ENCODE measurements around the gene SPRYD3.
A peak's percentile ranks its signal among the peaks of the same experiment; 100 is the strongest.

SPRYD3 gene

GRCh38 chr12:53053218-53054111 lies 25.7 kb downstream of the SPRYD3 start:
- H3K27ac ChIP-seq (ENCODE audit: extremely low read depth, low read depth, low read length): peak overlapping the region; percentile 26; the same call in 1 of the 2 replicates
- POLR2A ChIA-PET: interaction anchor here (0.7 to 2.1 kb wide), 13 partner anchors 7 to 268 kb away, joined by 3 to 18 read pairs (median 4); partner anchors contain the start of genes AAAS, EIF4B, KRT8 and SPRYD3
- peaks cover 32% of the 10 kb centered on the region for H3K4me1 ChIP-seq (ENCODE audit: control insufficient read depth, insufficient read depth, low read length)
- CTCF ChIA-PET: interaction anchor here (0.6 to 4.7 kb wide), 20 partner anchors 8 to 1199 kb away, joined by 3 to 59 read pairs (median 5); partner anchors contain the start of genes EIF4B, IGFBP6 and SOAT2
- peak overlapping the region; percentile 73 for H3K4me3 ChIP-seq (ENCODE audit: low read depth, low read length)
- no peaks in the 10 kb centered on the region for H3K9me3 ChIP-seq (ENCODE audit: control insufficient read depth, insufficient read depth, low read depth, low read length)
- peaks cover 0 to 11% of the 10 kb centered on the region in 2 experiments; a peak in 1 of 3 replicates for H3K36me3 ChIP-seq (ENCODE audit: control insufficient read depth in 2 of 2, insufficient read depth in 1 of 2, low read length in 2 of 2)
- TF ChIP-seq GLIS1 (tag by site-specific recombination; IDR thresholded peaks at IDR 0.05) (peak; percentile 37), ZEB2 (tag by site-specific recombination; IDR thresholded peaks at IDR 0.05) (0 out of 2 replicates have a peak, but pooled peaks have one; percentile 68), PRDM10 (tag by site-specific recombination; IDR thresholded peaks at IDR 0.05) (0 out of 2 replicates have a peak, but pooled peaks have one; percentile 9), CTCF (tag by site-specific recombination; IDR thresholded peaks at IDR 0.05) (peak; percentile 71), ZNF747 (tag by site-specific recombination; IDR thresholded peaks at IDR 0.05) (no peak), ZNF449 (tag by site-specific recombination; IDR thresholded peaks at IDR 0.05) (no peak), YY2 (tag by site-specific recombination; IDR thresholded peaks at IDR 0.05) (no peak), ZNF350 (tag by site-specific recombination; IDR thresholded peaks at IDR 0.05) (no peak), ZNF571 (tag by site-specific recombination; IDR thresholded peaks at IDR 0.05) (no peak), EGR2 (tag by site-specific recombination; IDR thresholded peaks at IDR 0.05; ENCODE audit: low read depth) (no peak), ZXDB (tag by site-specific recombination; IDR thresholded peaks at IDR 0.05) (peak; percentile 39), ZBTB17 (tag by site-specific recombination; IDR thresholded peaks at IDR 0.05) (no peak), ZFHX2 (tag by site-specific recombination; conservative IDR thresholded peaks at IDR 0.05) (no peak), ZNF423 (tag by site-specific recombination; IDR thresholded peaks at IDR 0.05) (no peak), KLF9 (tag by site-specific recombination; IDR thresholded peaks at IDR 0.05; ENCODE audit: low read depth) (no peak), ZNF114 (tag by site-specific recombination; IDR thresholded peaks at IDR 0.05) (no peak), ZFP37 (tag by site-specific recombination; IDR thresholded peaks at IDR 0.05) (no peak), GLIS2 (tag by site-specific recombination; IDR thresholded peaks at IDR 0.05) (peak; percentile 36), ZNF366 (tag by site-specific recombination; conservative IDR thresholded peaks at IDR 0.05) (no peak), ZSCAN30 (tag by site-specific recombination; IDR thresholded peaks at IDR 0.05) (no peak), ZNF548 (tag by site-specific recombination; IDR thresholded peaks at IDR 0.05) (no peak), SCRT2 (tag by site-specific recombination; IDR thresholded peaks at IDR 0.05) (peak; percentile 81), PBX3 (CRISPR knock-in tag; IDR thresholded peaks at IDR 0.05) (no peak), ZBTB10 (tag by site-specific recombination; IDR thresholded peaks at IDR 0.05) (peak; percentile 8; the same call in 1 of the 2 replicates)
